ENCODE measurements around the gene CCDC38.
"Not testable (repeated sequence)": the region's sequence is repeated elsewhere in the genome, so short reads cannot be mapped to it uniquely, and the experiment has no call there.

CCDC38 gene

GRCh38 chr12:95942524-95943329 lies at the start of gene CCDC38:
Gene CCDC38 (minus strand): TSS chr12:95942614. CDS start chr12:95936509, 6,105 bp downstream.
- peak; percentile 60 for DNase-seq

GRCh38 chr12:95990136-95990535 lies 47.7 kb upstream of the CCDC38 start:
- no peak for DNase-seq

- DNase-seq, result no peak
These were observed 47.2 kb upstream of the CCDC38 start for GRCh38 chr12:95989504-95990123.

- no peak for DNase-seq
These were observed 46.3 kb upstream of the CCDC38 start for GRCh38 chr12:95988506-95989275.

- no peak for DNase-seq
These were observed 44.5 kb upstream of the CCDC38 start for GRCh38 chr12:95986635-95987570.

GRCh38 chr12:95984682-95985081 lies 42.3 kb upstream of the CCDC38 start:
- DNase-seq, result no peak

GRCh38 chr12:95982602-95983001 lies 40.2 kb upstream of the CCDC38 start:
- no peak for DNase-seq

GRCh38 chr12:95980437-95980836 lies 38.0 kb upstream of the CCDC38 start:
- no peak for DNase-seq

- no peak for DNase-seq
These were observed 36.4 kb upstream of the CCDC38 start for GRCh38 chr12:95978774-95979173.

- DNase-seq, result no peak
These were observed 35.9 kb upstream of the CCDC38 start for GRCh38 chr12:95978351-95978750.

GRCh38 chr12:95977764-95978305 lies 35.4 kb upstream of the CCDC38 start:
- DNase-seq, result no peak

GRCh38 chr12:95976416-95976832 lies 34.0 kb upstream of the CCDC38 start:
- DNase-seq, result no peak

GRCh38 chr12:95975491-95975890 lies 33.1 kb upstream of the CCDC38 start:
- no peak for DNase-seq

- no peak for DNase-seq
These were observed 31.9 kb upstream of the CCDC38 start for GRCh38 chr12:95974358-95974757.

- no peak for DNase-seq
These were observed 30.5 kb upstream of the CCDC38 start for GRCh38 chr12:95972832-95973456.

- no peak for DNase-seq
These were observed 28.5 kb upstream of the CCDC38 start for GRCh38 chr12:95970905-95971304.

GRCh38 chr12:95969116-95969515 lies 26.7 kb upstream of the CCDC38 start:
- DNase-seq, result not testable (repeated sequence)

GRCh38 chr12:95967301-95967700 lies 24.9 kb upstream of the CCDC38 start:
- DNase-seq, result no peak

- DNase-seq, result no peak
These were observed 24.0 kb upstream of the CCDC38 start for GRCh38 chr12:95966287-95966870.

- no peak for DNase-seq
These were observed 20.7 kb upstream of the CCDC38 start for GRCh38 chr12:95963096-95963495.

- no peak for DNase-seq
These were observed 19.8 kb upstream of the CCDC38 start for GRCh38 chr12:95962222-95962621.

Measured in NCI-H524 treated with DMSO at 0.1 percent for 48 hours (cell line).